Measurements from ENCODE around the gene UTS2R. TPM values are rescaled to one million over a fixed set of nuclear protein-coding genes. Genes with fewer than 3 reads are reported as not detected.

The UTS2R gene
- total and polyA plus RNA-seq, 2 of the 4 experiments (the other 2 are of a cell fraction): not detected

DNA sequence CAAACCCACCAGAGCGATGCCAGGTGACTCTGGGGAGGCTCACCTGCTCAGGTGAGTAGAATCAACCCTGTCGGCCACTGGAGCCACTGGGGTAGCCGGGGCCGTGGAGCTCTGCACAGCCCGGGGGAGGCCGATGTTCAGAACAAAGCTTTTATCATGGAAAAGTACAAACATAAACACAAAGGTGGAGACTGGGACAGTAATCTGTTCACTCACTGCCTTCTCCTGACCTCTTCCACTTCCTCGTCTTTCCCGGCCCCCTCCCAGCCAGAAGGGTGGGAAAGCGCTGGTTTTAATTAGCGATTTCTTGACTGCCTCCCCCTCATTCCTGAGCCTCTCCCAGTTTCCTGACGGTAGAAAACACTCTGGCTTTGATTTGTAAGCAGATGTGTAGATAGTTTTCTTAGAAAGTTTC is 22.3 kb upstream of the UTS2R start:
- no peak overlapping the region for H2AK9ac ChIP-seq (replicated peaks; ENCODE audit: low read depth, low read length, poor library complexity)
- no peak overlapping the region for H2BK120ac ChIP-seq (ENCODE audit: low read depth, low read length)
- H3K36me3 ChIP-seq (ENCODE audit: control insufficient read depth, insufficient read depth, low read length): no peaks in the 10 kb centered on the region
- WGBS, 2 experiments (ENCODE audit: extremely low coverage in 2 of 2, insufficient read length in 1 of 2): no CpG with 5 or more reads among the region's 11 CpGs
- H2BK5ac ChIP-seq (ENCODE audit: low read depth, low read length, poor library complexity, severe bottlenecking): no peak overlapping the region
- ChIA-PET POLR2A (ENCODE audit: unreplicated experiment) (no interaction called here), CTCF (no interaction called here)
- H4K91ac ChIP-seq (ENCODE audit: insufficient read depth, low read depth, low read length): no peak overlapping the region
- ATAC-seq (ENCODE audit: low read depth): no peak
- peaks cover 7% of the 10 kb centered on the region; the same call in 1 of the 2 replicates for H4K20me1 ChIP-seq (ENCODE audit: insufficient read depth, low read length)
- no peak overlapping the region for H2BK20ac ChIP-seq (ENCODE audit: low read depth, low read length)
- in situ Hi-C loops (cut with MboI; ENCODE audit: low sequenced_read_pairs) (no loop called here), intact Hi-C loops (cut with micrococcal nuclease) (no loop called here), dilution Hi-C loops (cut with HindIII; ENCODE audit: low sequenced_read_pairs, unreplicated experiment) (no loop called here)
- no peak overlapping the region for H3K4ac ChIP-seq (ENCODE audit: low read depth, low read length)
- H4K5ac ChIP-seq (ENCODE audit: low read depth, low read length): no peak overlapping the region
- no peak overlapping the region for H3K56ac ChIP-seq (ENCODE audit: extremely low read depth, insufficient read depth, low read length)
- no peaks in the 10 kb centered on the region; the same call in 1 of the 2 replicates for H3K4me1 ChIP-seq (ENCODE audit: control insufficient read depth, insufficient read depth, low read length)
- H2BK15ac ChIP-seq (ENCODE audit: low read depth, low read length): no peak overlapping the region
- H3K4me3 ChIP-seq (ENCODE audit: insufficient read depth, low read depth, low read length): no peak overlapping the region
- no peak overlapping the region for H2AK5ac ChIP-seq (ENCODE audit: low read depth, low read length)
- H3K9ac ChIP-seq (ENCODE audit: low read depth, low read length): no peak overlapping the region
- H2AFZ ChIP-seq (replicated peaks; ENCODE audit: low read length, poor library complexity): no peak overlapping the region
- H3K4me2 ChIP-seq (ENCODE audit: low read depth, low read length): no peak overlapping the region; the same call in 1 of the 2 replicates
- TF ChIP-seq FOS (IDR thresholded peaks at IDR 0.05; ENCODE audit: low read depth, low read length) (no peak), RCOR1 (IDR thresholded peaks at IDR 0.05; ENCODE audit: insufficient replicate concordance, low read length) (no peak), MXI1 (IDR thresholded peaks at IDR 0.05; ENCODE audit: borderline replicate concordance, low read depth, low read length) (no peak), RFX5 (IDR thresholded peaks at IDR 0.05; ENCODE audit: low read depth, low read length) (no peak), POLR2A (IDR thresholded peaks at IDR 0.05; ENCODE audit: low read depth, low read length) (no peak), MAZ (IDR thresholded peaks at IDR 0.05; ENCODE audit: borderline replicate concordance, low read depth, low read length) (no peak), SMC3 (IDR thresholded peaks at IDR 0.05; ENCODE audit: low read depth, low read length) (no peak), RAD21 (IDR thresholded peaks at IDR 0.05; ENCODE audit: low read length) (no peak), CHD1 (IDR thresholded peaks at IDR 0.05; ENCODE audit: low read depth, low read length) (no peak), CEBPB (IDR thresholded peaks at IDR 0.05; ENCODE audit: low read depth, low read length) (no peak), NFE2L2 (IDR thresholded peaks at IDR 0.05; ENCODE audit: low read depth, low read length) (no peak), BHLHE40 (IDR thresholded peaks at IDR 0.05; ENCODE audit: low read depth, low read length) (no peak)
- TF ChIP-seq, protein P1, sequence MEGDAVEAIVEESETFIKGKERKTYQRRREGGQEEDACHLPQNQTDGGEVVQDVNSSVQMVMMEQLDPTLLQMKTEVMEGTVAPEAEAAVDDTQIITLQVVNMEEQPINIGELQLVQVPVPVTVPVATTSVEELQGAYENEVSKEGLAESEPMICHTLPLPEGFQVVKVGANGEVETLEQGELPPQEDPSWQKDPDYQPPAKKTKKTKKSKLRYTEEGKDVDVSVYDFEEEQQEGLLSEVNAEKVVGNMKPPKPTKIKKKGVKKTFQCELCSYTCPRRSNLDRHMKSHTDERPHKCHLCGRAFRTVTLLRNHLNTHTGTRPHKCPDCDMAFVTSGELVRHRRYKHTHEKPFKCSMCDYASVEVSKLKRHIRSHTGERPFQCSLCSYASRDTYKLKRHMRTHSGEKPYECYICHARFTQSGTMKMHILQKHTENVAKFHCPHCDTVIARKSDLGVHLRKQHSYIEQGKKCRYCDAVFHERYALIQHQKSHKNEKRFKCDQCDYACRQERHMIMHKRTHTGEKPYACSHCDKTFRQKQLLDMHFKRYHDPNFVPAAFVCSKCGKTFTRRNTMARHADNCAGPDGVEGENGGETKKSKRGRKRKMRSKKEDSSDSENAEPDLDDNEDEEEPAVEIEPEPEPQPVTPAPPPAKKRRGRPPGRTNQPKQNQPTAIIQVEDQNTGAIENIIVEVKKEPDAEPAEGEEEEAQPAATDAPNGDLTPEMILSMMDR (conservative IDR thresholded peaks at IDR 0.05; ENCODE audit: low read depth, low read length): no peak
- TF ChIP-seq, protein P2, sequence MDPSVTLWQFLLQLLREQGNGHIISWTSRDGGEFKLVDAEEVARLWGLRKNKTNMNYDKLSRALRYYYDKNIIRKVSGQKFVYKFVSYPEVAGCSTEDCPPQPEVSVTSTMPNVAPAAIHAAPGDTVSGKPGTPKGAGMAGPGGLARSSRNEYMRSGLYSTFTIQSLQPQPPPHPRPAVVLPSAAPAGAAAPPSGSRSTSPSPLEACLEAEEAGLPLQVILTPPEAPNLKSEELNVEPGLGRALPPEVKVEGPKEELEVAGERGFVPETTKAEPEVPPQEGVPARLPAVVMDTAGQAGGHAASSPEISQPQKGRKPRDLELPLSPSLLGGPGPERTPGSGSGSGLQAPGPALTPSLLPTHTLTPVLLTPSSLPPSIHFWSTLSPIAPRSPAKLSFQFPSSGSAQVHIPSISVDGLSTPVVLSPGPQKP (IDR thresholded peaks at IDR 0.05; ENCODE audit: borderline replicate concordance, low read depth, low read length): no peak
- H3K18ac ChIP-seq (ENCODE audit: low read depth, low read length): no peak overlapping the region
- no peaks in the 10 kb centered on the region for H3K9me1 ChIP-seq (ENCODE audit: insufficient read depth, low read length)
- H3K27me3 ChIP-seq (ENCODE audit: control insufficient read depth, insufficient read depth, low read length): peaks cover 19% of the 10 kb centered on the region
- no peak for DNase-seq
- no TSS peak for BruUV-seq (replicated peaks)
- no peak overlapping the region for H3K27ac ChIP-seq (ENCODE audit: insufficient read depth, low read length)
- H3K9me3 ChIP-seq (ENCODE audit: control insufficient read depth, insufficient read depth, low read length): no peaks in the 10 kb centered on the region
- no peaks in the 10 kb centered on the region for H3K79me1 ChIP-seq (ENCODE audit: low read depth in 1 of 2, low read length in 2 of 2)
- no peak overlapping the region for H3K23ac ChIP-seq (ENCODE audit: low read depth, low read length)
- no peak overlapping the region for H4K8ac ChIP-seq (ENCODE audit: low read depth in 2 of 2, low read length in 2 of 2)
- H3K14ac ChIP-seq (replicated peaks; ENCODE audit: low read depth, low read length): no peak overlapping the region

Data from IMR-90 (cell line).